NT2/D1 (cell line): ENCODE measurements around the gene ZFYVE27.

Source experiments
- DNase-seq: peaks from one replicate; pipeline ENCODE4 v3.0.0-alpha.2; 2011; ENCODE audit warnings: low read depth, low spot score
- H3K27me3 ChIP-seq: 2 replicates; pipeline ENCODE4 v1.6.0; 2011; ENCODE audit warnings: mild to moderate bottlenecking; ENCODE audit not compliant: insufficient read length, insufficient read depth
- H3K36me3 ChIP-seq: 2 replicates; pipeline ENCODE4 v1.6.1; 2011; ENCODE audit warnings: mild to moderate bottlenecking, low read length, mixed read lengths; ENCODE audit not compliant: insufficient read depth, insufficient read length
- H3K4me1 ChIP-seq: 2 replicates; pipeline ENCODE4 v1.5.1; 2011; ENCODE audit not compliant: insufficient read depth, insufficient read length
- H3K4me3 ChIP-seq: 2 replicates; pipeline ENCODE4 v1.5.1; 2011; ENCODE audit warnings: low read depth; ENCODE audit not compliant: insufficient read length
- H3K9ac ChIP-seq: 2 replicates; pipeline ENCODE4 v1.6.0; 2011; ENCODE audit warnings: low read depth; ENCODE audit not compliant: insufficient read length
- H3K9me3 ChIP-seq: 2 replicates; pipeline ENCODE4 v1.5.1; 2011; ENCODE audit warnings: mild to moderate bottlenecking, low read length; ENCODE audit not compliant: insufficient read depth
- SUZ12 ChIP-seq: IDR thresholded peaks from 2 replicates; pipeline ENCODE4 v1.6.1; 2011; ENCODE audit not compliant: insufficient read length, insufficient read depth; ENCODE audit errors: extremely low read depth
- YY1 ChIP-seq: IDR thresholded peaks from 2 replicates; pipeline ENCODE4 v1.6.1; 2011; ENCODE audit not compliant: insufficient read length, insufficient read depth
- ZNF274 ChIP-seq: IDR thresholded peaks from 2 replicates; pipeline ENCODE4 v1.6.1; 2011; ENCODE audit warnings: mild to moderate bottlenecking, low read depth, low read length

Gene ZFYVE27

DNA sequence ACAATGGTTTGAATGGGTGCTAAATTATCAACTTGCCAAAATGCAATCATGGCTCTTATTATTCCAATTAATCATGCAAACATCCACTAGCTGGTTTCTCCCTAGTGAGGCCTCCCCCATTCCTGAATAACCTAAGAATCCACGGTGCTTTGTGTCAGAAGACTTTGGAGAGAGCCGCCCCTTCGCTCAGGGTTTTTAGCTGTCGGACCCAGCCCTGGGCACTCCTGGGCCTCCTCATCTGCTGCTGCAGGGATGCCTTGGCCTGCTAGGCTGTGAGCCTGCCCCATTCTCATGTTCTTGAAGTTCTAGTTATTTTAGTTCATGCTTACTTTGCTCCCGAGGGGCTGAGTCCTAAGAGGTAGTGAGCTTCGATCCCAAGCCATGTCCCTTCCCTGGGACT, 69.0 kb downstream of the ZFYVE27 start:
- TF ChIP-seq YY1 (no peak), ZNF274 (no peak), SUZ12 (no peak)
- no peak for DNase-seq
- no peak overlapping the region for H3K4me3 ChIP-seq

DNA sequence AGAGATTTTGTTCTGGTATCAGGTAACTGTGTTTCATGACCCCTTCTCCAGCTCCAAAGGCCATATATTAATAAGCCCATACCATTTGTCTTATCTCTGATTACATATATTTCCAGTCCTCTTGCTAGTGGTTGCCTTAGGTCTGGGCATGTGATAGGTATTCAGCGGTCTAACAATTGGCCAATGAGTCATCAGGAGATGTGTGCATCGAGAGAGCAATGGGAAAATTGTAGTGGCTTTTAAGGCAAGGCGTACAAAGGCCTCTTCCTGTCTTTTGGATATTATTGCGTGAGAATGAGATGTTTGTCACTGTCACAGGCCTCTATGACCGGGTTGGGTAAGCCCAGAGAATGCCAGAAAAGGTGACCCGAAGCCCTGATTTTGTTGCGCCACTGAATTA, 73.5 kb downstream of the ZFYVE27 start:
- no peaks in the 10 kb centered on the region for H3K27me3 ChIP-seq
- no peaks in the 10 kb centered on the region for H3K36me3 ChIP-seq
- DNase-seq = no peak
- H3K4me3 ChIP-seq = no peak overlapping the region
- peaks cover 2% of the 10 kb centered on the region for H3K4me1 ChIP-seq
- no peak for TF ChIP-seq SUZ12
- no peak for TF ChIP-seq ZNF274
- TF ChIP-seq YY1 = no peak
- no peak overlapping the region for H3K9ac ChIP-seq
- no peaks in the 10 kb centered on the region for H3K9me3 ChIP-seq

More for the DNA sequence above, 69.0 kb downstream of the ZFYVE27 start:
- Histone ChIP-seq H3K4me1 (no peaks in the 10 kb centered on the region), H3K9me3 (no peaks in the 10 kb centered on the region), H3K36me3 (no peaks in the 10 kb centered on the region), H3K27me3 (no peaks in the 10 kb centered on the region), H3K9ac (no peak overlapping the region)
